HG03442 (cell line): ENCODE measurements around the gene L1CAM.

ENCODE experiments used
- ATAC-seq: cut with Tn5 transposase; IDR thresholded peaks from one replicate; pipeline ENCODE4 v1.9.1; 2021; ENCODE audit warnings: mild to moderate bottlenecking, moderate library complexity; ENCODE audit not compliant: unreplicated experiment

The L1CAM gene

DNA sequence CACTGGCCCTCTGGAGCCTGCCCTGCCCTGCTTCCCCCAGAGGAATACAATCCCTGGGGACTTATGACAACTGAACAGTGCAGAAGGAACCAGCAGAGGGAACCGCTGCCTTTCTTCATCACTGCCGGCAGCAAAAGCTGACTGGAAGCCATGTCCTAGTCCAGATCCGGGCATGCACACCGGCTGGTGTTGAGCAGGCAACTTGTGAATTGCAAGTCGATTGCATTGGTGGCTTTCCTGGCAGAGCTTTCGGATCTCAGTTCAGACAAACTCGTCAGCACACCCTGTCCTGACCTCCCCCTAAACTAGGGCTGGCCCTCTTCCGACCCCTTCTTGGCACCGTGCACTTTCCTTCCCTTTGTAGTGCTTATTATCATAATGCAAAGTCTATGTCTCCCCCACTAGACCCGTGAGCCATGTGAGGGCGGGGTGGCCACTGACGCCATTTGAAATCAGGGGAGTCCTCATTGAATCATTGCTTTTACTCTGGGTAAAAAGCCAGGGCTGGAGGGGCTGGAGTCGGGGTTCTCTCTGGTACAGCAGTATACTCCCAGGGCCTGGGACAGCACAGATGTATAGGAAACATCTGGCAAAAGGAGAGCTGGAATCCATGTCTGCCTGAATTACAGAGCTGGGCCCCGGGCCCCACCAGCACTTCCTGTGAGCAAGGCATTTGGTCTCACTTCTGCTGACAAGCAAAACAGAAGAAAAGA is 38.3 kb upstream of the L1CAM start:
- ATAC-seq: no peak

DNA sequence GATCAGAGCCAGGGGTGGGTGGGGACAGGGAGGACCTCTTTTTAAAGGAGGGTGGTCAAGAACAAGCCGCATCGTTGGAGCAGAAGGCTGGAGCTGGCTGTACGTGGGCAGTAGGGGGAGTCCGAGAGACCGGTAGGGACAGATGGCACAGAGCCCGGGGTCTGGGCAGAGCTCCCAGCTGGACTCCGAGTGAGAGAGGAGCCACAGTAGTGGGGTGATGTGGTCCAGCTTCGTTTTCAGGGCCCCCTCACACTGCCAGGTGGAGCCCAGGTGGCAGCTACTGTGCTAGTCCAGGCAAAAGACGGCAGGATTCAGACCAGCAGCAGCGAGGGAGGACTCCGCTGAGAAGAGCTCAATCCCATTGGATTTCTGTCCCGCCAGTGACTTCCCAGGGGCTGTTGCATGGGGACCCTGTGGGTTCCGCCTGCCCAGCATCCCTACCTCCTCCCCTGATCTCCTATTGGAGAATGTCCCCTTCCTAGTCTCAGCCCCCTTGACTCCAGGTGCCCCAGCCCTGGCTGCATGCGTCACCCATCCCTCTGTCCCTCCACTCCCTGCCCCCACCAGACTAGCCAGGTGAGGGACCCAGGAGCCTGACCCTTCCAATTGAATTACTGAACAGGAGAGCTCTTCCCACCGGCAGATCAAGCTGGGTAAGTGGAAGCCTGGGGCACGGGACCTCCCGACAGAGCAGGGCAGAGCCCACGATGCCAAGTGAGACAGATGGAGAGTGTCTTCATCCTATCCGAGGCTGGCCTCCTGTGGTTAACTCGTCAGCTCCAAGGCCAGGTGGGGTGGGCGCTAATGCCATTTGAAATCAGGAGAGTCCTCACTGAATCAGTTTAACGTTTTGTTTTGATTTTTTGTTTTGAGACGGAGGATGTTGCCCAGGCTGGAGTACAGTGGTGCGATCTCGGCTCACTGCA is 37.2 kb upstream of the L1CAM start:
- no peak for ATAC-seq

- no peak for ATAC-seq
These were observed 35.8 kb upstream of the L1CAM start for GRCh38 chrX:153921511-153922446.

GRCh38 chrX:153921070-153921469 is 35.1 kb upstream of the L1CAM start:
- ATAC-seq: no peak

- ATAC-seq: no peak
These were observed 34.6 kb upstream of the L1CAM start for GRCh38 chrX:153920546-153920945.

- ATAC-seq: no peak
These were observed 33.3 kb upstream of the L1CAM start for GRCh38 chrX:153919281-153919680.

DNA sequence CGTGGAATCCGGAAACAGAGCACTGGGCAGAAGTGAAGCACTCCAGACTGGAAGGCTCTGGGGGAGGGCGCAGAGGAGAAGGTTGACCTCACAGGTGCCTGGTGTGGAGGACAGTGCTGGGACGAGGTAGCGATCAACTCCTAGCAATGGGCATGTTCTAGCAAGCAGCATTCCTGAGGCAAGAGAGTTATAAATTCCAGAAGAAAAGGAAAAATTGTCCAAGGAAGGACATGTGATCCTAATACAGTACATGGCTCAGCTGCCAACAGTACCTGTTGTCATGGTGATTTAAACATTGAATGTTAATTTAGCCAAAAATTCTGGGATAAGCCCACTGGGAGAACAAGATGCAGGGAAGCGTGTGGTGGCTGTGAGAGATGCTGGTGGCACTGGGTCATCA is 31.9 kb upstream of the L1CAM start:
- no peak for ATAC-seq

DNA sequence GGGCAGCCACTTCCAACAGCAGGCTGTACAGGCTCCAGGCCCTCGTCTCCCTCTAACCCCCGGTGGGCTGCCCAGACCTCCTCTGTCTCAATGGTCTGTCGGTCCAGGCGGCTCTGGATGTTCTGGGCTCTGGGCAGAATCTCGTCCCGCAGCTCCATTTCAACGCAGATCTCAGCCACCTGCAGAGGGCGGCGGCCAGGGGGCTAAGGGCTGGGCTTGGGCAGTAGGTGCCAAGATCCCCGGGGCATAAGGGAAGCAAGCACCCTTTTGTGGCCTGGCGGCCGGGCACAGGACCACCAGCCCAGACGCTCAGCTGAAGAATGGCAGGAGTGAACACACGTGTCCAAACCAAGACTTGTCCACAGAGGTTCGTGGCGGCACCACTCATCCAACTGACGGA is 27.7 kb upstream of the L1CAM start:
- ATAC-seq: no peak

DNA sequence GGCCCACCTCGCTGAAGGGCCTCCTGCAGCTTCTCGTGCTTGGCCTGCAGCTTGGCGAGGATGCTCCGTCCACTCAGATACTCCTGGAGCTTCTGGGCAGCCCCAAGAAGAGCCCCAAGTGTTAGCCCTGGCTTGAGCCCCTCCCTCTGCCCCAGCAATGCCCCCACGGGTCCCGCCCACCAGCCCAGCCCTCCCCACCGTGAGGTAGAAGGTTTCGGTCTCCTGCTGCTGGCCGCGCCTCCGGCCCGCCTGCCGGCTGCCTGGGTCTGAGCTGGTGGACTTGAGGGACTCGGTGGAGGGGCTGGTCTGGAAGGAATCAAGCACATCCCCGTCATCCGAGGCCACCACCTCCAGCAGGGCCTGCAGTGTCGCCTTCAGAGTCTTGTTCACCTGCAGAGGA is 27.2 kb upstream of the L1CAM start:
- no peak for ATAC-seq

DNA sequence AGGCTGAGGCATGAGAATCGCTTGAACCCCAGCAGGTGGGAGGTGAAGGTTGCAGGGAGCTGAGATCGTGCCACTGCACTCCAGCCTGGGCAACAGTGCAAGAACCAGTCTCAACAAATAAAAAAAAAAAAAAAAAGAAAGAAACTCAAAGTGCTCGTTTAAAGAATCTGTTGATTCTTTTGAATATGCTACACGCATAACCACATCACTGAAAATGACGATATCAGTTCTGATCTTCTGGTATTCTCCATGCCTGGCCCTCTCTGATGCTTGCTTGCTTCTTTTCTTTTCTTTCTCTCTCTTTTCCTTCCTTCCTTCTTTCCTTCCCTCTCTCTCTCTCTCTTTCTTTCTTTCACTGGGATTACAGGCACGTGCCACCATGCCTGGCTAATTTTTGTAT is 25.8 kb upstream of the L1CAM start:
- ATAC-seq: no peak

GRCh38 chrX:153910446-153910845 is 24.5 kb upstream of the L1CAM start:
- ATAC-seq: no peak

DNA sequence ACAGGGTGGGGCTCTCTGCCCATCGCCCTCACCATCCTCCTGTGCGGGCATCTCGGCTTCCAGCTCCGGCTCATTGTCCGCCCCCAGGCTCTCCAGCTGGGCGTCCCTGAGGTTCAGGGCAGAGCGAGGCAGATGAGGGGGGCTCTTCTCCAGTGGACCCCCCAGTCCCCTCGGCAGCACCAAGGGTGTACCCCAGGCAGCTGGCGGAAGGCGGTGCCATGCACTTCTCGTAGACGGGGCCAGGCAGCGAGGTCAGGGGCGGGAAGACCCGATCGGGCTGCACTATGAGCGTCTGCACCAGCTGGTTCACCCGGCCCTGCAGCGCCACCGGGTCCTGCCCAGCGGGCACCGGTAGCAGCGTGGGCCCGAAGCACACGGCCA is 24.0 kb upstream of the L1CAM start:
- ATAC-seq: no peak

DNA sequence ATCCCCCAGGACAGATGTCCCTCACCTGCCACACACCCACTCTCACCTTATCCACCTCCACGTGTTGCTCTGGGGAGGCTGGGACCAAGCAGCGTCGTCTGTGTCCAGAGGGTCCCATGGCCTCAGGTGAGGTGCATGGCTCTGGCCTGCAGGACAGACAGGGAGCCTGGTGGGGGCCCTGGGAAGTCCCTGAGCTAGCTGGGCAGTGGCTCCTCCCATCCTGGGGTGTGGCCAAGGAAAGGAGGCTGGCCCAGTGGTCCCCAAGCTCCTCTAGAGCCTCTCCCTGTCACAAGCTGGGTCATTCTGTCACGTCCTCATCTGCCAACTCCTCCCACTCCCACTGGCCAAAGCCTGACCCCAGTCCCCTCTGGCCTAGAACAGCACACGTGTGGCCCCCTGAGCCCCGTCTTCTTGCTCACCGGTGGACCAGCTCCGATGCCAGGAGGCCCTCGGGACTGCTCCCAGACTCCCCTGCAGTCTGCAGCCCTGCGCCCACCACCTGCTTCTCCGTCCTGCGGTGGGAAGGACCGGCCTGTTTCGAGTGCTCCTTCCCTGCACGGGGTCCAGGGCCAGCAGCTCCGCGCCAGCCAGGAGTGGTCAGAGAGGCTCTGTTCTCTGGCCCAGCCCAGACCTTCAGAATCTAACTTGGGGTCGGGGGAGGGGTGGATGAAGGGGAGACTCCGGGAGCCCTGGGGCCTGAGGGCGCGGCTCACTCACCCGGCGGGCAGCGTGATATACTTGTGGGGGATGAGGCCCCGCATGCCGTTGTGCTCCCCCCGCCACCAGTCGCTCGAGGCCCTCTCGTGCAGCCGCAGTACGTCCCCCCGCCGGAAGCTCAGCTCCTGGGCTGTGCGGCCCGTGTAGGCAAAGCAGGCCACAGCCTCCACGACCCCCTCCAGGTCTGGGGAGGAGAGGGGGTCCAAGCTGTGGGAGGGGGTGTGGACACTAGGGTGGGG is 23.3 kb upstream of the L1CAM start:
- ATAC-seq: no peak

DNA sequence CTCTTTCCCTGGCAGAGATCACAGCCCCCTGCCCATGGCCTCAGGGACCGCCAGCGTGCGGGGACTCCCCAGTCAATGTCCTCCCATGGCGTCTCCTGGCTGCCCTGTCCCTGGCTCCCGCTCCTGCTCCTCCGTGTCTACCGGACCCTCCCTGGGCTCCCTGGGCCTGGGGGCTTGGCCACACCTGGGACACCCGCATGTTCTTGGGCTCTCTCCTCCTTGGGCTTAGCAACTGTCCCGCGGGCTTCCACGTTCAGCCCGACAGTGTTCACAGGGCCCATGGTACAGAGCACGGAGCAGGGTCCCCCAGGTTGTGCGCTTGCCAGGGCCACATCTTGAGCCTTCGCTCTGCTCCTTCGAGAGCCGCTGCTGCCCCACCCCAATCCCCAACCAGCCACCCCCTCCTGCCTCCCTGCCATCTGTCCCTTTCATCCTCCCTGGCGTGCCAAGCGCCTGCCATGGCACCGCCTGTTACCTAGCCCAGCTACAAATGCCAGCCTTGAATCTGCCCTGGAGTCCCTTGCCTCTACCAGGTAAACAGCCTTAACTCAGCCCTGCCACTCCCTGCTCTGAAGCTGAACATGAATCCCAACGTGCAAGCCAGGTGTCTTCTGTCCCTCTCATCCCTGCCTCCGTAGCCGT is 22.4 kb upstream of the L1CAM start:
- no peak for ATAC-seq

DNA sequence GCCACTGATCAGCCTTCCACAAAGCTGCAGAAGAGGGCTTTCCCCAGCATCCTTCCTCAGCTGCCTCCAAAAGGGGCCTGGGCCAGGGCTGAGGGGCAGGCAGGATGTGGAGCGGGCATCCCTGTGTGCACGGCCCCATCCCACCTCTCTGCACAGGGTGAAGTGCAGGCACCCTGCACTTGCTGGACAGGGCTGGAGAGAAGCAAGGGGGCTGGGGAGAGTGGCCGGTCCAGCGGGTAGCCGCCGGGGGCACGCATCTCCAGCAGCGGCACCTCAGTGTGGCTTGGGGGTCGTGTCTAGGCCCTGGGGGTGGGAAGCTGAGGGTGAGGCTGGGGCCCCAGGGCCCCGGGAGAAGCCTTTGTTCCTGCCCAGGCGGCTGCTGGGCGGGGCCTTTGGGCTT is 21.5 kb upstream of the L1CAM start:
- no peak for ATAC-seq

DNA sequence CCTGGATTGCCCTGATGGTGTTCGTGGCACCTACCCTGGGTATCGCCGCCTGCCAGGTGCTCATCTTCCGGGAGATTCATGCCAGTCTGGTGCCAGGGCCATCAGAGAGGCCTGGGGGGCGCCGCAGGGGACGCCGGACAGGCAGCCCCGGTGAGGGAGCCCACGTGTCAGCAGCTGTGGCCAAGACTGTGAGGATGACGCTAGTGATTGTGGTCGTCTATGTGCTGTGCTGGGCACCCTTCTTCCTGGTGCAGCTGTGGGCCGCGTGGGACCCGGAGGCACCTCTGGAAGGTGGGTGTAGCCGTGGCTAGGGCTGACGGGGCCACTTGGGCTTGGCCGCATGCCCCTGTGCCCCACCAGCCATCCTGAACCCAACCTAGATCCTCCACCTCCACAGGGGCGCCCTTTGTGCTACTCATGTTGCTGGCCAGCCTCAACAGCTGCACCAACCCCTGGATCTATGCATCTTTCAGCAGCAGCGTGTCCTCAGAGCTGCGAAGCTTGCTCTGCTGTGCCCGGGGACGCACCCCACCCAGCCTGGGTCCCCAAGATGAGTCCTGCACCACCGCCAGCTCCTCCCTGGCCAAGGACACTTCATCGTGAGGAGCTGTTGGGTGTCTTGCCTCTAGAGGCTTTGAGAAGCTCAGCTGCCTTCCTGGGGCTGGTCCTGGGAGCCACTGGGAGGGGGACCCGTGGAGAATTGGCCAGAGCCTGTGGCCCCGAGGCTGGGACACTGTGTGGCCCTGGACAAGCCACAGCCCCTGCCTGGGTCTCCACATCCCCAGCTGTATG is 20.3 kb upstream of the L1CAM start:
- ATAC-seq: no peak

- no peak for ATAC-seq
These were observed 19.6 kb upstream of the L1CAM start for GRCh38 chrX:153905481-153906095.
